ENCODE results near the gene C19orf81. TPM values are rescaled to one million over a fixed set of nuclear protein-coding genes. Genes with fewer than 3 reads are reported as not detected.

C19orf81 gene
- total and polyA plus RNA-seq, 2 of the 4 experiments (the other 2 are of a cell fraction) = 0.31 TPM; not detected in 1

DNA sequence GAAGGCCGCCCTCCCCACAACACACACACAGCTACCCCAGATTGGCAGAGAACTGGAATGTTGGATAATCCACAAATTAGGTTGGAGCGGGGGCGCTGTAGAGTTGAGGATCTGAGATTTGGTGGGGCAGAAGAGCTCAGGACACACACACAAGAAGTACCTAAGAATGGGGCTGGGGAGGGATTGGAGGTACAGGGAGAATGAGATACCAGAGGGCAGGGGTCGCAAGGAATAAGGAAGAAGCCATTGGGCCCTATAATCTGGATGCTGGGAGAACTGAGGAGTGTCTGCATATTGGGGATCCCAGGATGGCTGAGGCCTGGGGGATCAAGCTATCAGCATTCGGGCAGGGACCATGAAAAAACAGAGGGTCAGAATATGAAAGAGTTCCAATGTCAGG lies 21.1 kb upstream of the C19orf81 start:
- DNase-seq (no peak), ATAC-seq (ENCODE audit: low read depth) (no peak)
- Histone ChIP-seq H4K5ac (ENCODE audit: low read depth, low read length) (no peak overlapping the region), H4K20me1 (ENCODE audit: insufficient read depth, low read length) (no peaks in the 10 kb centered on the region), H3K79me1 (ENCODE audit: low read depth in 1 of 2, low read length in 2 of 2) (no peaks in the 10 kb centered on the region), H3K27ac (ENCODE audit: insufficient read depth, low read length) (no peak overlapping the region), H4K8ac (ENCODE audit: low read depth in 2 of 2, low read length in 2 of 2) (no peak overlapping the region), H3K18ac (ENCODE audit: low read depth, low read length) (no peak overlapping the region), H2BK5ac (ENCODE audit: low read depth, low read length, poor library complexity, severe bottlenecking) (no peak overlapping the region), H2BK120ac (ENCODE audit: low read depth, low read length) (no peak overlapping the region), H3K4me2 (ENCODE audit: low read depth, low read length) (no peak overlapping the region), H3K4ac (ENCODE audit: low read depth, low read length) (no peak overlapping the region), H3K4me3 (ENCODE audit: insufficient read depth, low read depth, low read length) (no peak overlapping the region), H3K23ac (ENCODE audit: low read depth, low read length) (no peak overlapping the region), H2AK5ac (ENCODE audit: low read depth, low read length) (no peak overlapping the region), H3K9me3 (ENCODE audit: control insufficient read depth, insufficient read depth, low read length) (no peaks in the 10 kb centered on the region), H2BK20ac (ENCODE audit: low read depth, low read length) (no peak overlapping the region), H3K56ac (ENCODE audit: extremely low read depth, insufficient read depth, low read length) (no peak overlapping the region), H2AK9ac (replicated peaks; ENCODE audit: low read depth, low read length, poor library complexity) (no peak overlapping the region), H3K27me3 (ENCODE audit: control insufficient read depth, insufficient read depth, low read length) (no peaks in the 10 kb centered on the region), H4K91ac (ENCODE audit: insufficient read depth, low read depth, low read length) (no peak overlapping the region), H3K9ac (ENCODE audit: low read depth, low read length) (no peak overlapping the region), H2AFZ (replicated peaks; ENCODE audit: low read length, poor library complexity) (no peak overlapping the region), H3K14ac (replicated peaks; ENCODE audit: low read depth, low read length) (no peak overlapping the region), H3K36me3 (ENCODE audit: control insufficient read depth, insufficient read depth, low read length) (no peaks in the 10 kb centered on the region), H3K4me1 (ENCODE audit: control insufficient read depth, insufficient read depth, low read length) (no peaks in the 10 kb centered on the region), H2BK15ac (ENCODE audit: low read depth, low read length) (no peak overlapping the region), H3K9me1 (ENCODE audit: insufficient read depth, low read length) (no peaks in the 10 kb centered on the region)
- no TSS peak for BruUV-seq (replicated peaks)
- POLR2A ChIA-PET (ENCODE audit: unreplicated experiment) = no interaction called here
- TF ChIP-seq SMC3 (IDR thresholded peaks at IDR 0.05; ENCODE audit: low read depth, low read length) (no peak), RAD21 (IDR thresholded peaks at IDR 0.05; ENCODE audit: low read length) (no peak), RCOR1 (IDR thresholded peaks at IDR 0.05; ENCODE audit: insufficient replicate concordance, low read length) (no peak), POLR2A (IDR thresholded peaks at IDR 0.05; ENCODE audit: low read depth, low read length) (no peak), FOS (IDR thresholded peaks at IDR 0.05; ENCODE audit: low read depth, low read length) (no peak), CEBPB (IDR thresholded peaks at IDR 0.05; ENCODE audit: low read depth, low read length) (no peak), RFX5 (IDR thresholded peaks at IDR 0.05; ENCODE audit: low read depth, low read length) (no peak), MAFK (IDR thresholded peaks at IDR 0.05; ENCODE audit: low read depth, low read length) (no peak), CHD1 (IDR thresholded peaks at IDR 0.05; ENCODE audit: low read depth, low read length) (no peak), NFE2L2 (IDR thresholded peaks at IDR 0.05; ENCODE audit: low read depth, low read length) (no peak), MAZ (IDR thresholded peaks at IDR 0.05; ENCODE audit: borderline replicate concordance, low read depth, low read length) (no peak), BHLHE40 (IDR thresholded peaks at IDR 0.05; ENCODE audit: low read depth, low read length) (no peak), MXI1 (IDR thresholded peaks at IDR 0.05; ENCODE audit: borderline replicate concordance, low read depth, low read length) (no peak)
- TF ChIP-seq, protein P1, sequence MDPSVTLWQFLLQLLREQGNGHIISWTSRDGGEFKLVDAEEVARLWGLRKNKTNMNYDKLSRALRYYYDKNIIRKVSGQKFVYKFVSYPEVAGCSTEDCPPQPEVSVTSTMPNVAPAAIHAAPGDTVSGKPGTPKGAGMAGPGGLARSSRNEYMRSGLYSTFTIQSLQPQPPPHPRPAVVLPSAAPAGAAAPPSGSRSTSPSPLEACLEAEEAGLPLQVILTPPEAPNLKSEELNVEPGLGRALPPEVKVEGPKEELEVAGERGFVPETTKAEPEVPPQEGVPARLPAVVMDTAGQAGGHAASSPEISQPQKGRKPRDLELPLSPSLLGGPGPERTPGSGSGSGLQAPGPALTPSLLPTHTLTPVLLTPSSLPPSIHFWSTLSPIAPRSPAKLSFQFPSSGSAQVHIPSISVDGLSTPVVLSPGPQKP (IDR thresholded peaks at IDR 0.05; ENCODE audit: borderline replicate concordance, low read depth, low read length) = no peak
- TF ChIP-seq, protein P2, sequence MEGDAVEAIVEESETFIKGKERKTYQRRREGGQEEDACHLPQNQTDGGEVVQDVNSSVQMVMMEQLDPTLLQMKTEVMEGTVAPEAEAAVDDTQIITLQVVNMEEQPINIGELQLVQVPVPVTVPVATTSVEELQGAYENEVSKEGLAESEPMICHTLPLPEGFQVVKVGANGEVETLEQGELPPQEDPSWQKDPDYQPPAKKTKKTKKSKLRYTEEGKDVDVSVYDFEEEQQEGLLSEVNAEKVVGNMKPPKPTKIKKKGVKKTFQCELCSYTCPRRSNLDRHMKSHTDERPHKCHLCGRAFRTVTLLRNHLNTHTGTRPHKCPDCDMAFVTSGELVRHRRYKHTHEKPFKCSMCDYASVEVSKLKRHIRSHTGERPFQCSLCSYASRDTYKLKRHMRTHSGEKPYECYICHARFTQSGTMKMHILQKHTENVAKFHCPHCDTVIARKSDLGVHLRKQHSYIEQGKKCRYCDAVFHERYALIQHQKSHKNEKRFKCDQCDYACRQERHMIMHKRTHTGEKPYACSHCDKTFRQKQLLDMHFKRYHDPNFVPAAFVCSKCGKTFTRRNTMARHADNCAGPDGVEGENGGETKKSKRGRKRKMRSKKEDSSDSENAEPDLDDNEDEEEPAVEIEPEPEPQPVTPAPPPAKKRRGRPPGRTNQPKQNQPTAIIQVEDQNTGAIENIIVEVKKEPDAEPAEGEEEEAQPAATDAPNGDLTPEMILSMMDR (conservative IDR thresholded peaks at IDR 0.05; ENCODE audit: low read depth, low read length) = no peak
- TF ChIP-seq, protein P3, sequence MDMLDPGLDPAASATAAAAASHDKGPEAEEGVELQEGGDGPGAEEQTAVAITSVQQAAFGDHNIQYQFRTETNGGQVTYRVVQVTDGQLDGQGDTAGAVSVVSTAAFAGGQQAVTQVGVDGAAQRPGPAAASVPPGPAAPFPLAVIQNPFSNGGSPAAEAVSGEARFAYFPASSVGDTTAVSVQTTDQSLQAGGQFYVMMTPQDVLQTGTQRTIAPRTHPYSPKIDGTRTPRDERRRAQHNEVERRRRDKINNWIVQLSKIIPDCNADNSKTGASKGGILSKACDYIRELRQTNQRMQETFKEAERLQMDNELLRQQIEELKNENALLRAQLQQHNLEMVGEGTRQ (IDR thresholded peaks at IDR 0.05; ENCODE audit: low read depth, low read length) = no peak
- 43% methylated on average over 2 of the region's 5 CpGs; no CpG with 5 or more reads in 1 of the 2 experiments for WGBS, 2 experiments (ENCODE audit: extremely low coverage in 2 of 2, insufficient read length in 1 of 2)
- CTCF ChIA-PET = no interaction called here
- in situ Hi-C loops (cut with MboI; ENCODE audit: low sequenced_read_pairs) = no loop called here
- dilution Hi-C loops (cut with HindIII; ENCODE audit: low sequenced_read_pairs, unreplicated experiment) = no loop called here
- intact Hi-C loops (cut with micrococcal nuclease) = no loop called here
